ENCODE results near the gene TACR2.

Gene TACR2

GRCh38 chr10:69358148-69358795, 58.4 kb downstream of the TACR2 start:
- Mint-ChIP-seq H3K4me1 (ENCODE audit: low read depth) (peaks cover 65% of the 10 kb centered on the region), H3K27me3 (no peaks in the 10 kb centered on the region), H3K4me3 (no peak overlapping the region), H3K36me3 (ENCODE audit: low read depth) (peaks cover 57% of the 10 kb centered on the region), H3K27ac (no peak overlapping the region), H3K9me3 (peaks cover 13% of the 10 kb centered on the region)
- intact Hi-C loops (cut with micrococcal nuclease), result no loop called here

GRCh38 chr10:69356187-69356586, 60.5 kb downstream of the TACR2 start:
- Mint-ChIP-seq H3K27ac (no peak overlapping the region), H3K27me3 (no peaks in the 10 kb centered on the region), H3K4me1 (ENCODE audit: low read depth) (peaks cover 47% of the 10 kb centered on the region), H3K36me3 (ENCODE audit: low read depth) (peaks cover 51% of the 10 kb centered on the region), H3K4me3 (no peak overlapping the region), H3K9me3 (peaks cover 18% of the 10 kb centered on the region)
- intact Hi-C loops (cut with micrococcal nuclease), result no loop called here

- H3K4me3 Mint-ChIP-seq, result no peak overlapping the region
Measured at GRCh38 chr10:69353977-69354635, 62.6 kb downstream of the TACR2 start.

More at GRCh38 chr10:69353977-69354635, 62.6 kb downstream of the TACR2 start:
- no peak overlapping the region for H3K27ac Mint-ChIP-seq
- H3K36me3 Mint-ChIP-seq (ENCODE audit: low read depth), result peaks cover 50% of the 10 kb centered on the region
- peaks cover 38% of the 10 kb centered on the region for H3K4me1 Mint-ChIP-seq (ENCODE audit: low read depth)
- peaks cover 18% of the 10 kb centered on the region for H3K9me3 Mint-ChIP-seq
- intact Hi-C loops (cut with micrococcal nuclease), result no loop called here
- no peaks in the 10 kb centered on the region for H3K27me3 Mint-ChIP-seq

Measured in dendritic cell treated with granulocyte-macrophage colony-stimulating factor and Interleukin-4, amounts not matched to agents 40 ng/mL and 50 ng/mL, for 4 days (primary cell).